Neural cell (in vitro differentiated cells): ENCODE results near the gene H6PD. TPM values are rescaled to one million over a fixed set of nuclear protein-coding genes. Genes with fewer than 3 reads are reported as not detected.

Source experiments
- H2AFZ ChIP-seq: fragments of 200-600, 300-800 bp; sonication (generic), shearing (Covaris generic); 2 replicates; pipeline ENCODE4 v1.6.0; 2014; ENCODE audit warnings: low read depth, mild to moderate bottlenecking, antibody characterized with exemption, low read length, moderate library complexity
- H3F3A ChIP-seq: fragments of 200-600 bp; shearing (Covaris generic); 2 replicates; pipeline ENCODE4 v1.6.1; 2016; ENCODE audit warnings: mild to moderate bottlenecking, moderate library complexity, mixed read lengths, antibody characterized with exemption, low read length; ENCODE audit not compliant: insufficient read depth, poor library complexity, severe bottlenecking
- H3K27ac ChIP-seq: fragments of 200-600, 300-800 bp; sonication (generic), shearing (Covaris generic); 2 replicates; pipeline ENCODE4 v1.5.1; 2014; ENCODE audit warnings: mild to moderate bottlenecking, low read length, moderate library complexity
- H3K27me3 ChIP-seq: fragments of 300-800, 200-600 bp; sonication (generic), shearing (Covaris generic); 2 replicates; pipeline ENCODE4 v1.6.0; 2014; ENCODE audit warnings: mild to moderate bottlenecking, low read depth, low read length, moderate library complexity; ENCODE audit not compliant: insufficient read depth
- H3K36me3 ChIP-seq: fragments of 300-800, 200-600 bp; sonication (generic), shearing (Covaris generic); 2 replicates; pipeline ENCODE4 v1.5.1; 2014; ENCODE audit warnings: mild to moderate bottlenecking, antibody characterized with exemption, low read length, moderate library complexity; ENCODE audit not compliant: insufficient read depth
- H3K4me2 ChIP-seq: fragments of 300-800, 200-600 bp; sonication (generic), shearing (Covaris generic); 2 replicates; pipeline ENCODE4 v1.6.0; 2014; ENCODE audit warnings: mild to moderate bottlenecking, low read length
- H3K4me3 ChIP-seq: fragments of 300-800, 200-600 bp; sonication (generic), shearing (Covaris generic); 2 replicates; pipeline ENCODE4 v1.5.1; 2014; ENCODE audit warnings: mild to moderate bottlenecking, low read length, moderate library complexity
- H3K79me2 ChIP-seq: fragments of 200-600 bp; shearing (Covaris generic); replicated peaks from 2 replicates; pipeline ENCODE4 v1.6.0; 2014; ENCODE audit warnings: mild to moderate bottlenecking, low read length, moderate library complexity; ENCODE audit not compliant: insufficient read depth
- H3K9ac ChIP-seq: fragments of 300-800, 200-600 bp; sonication (generic), shearing (Covaris generic); 2 replicates; pipeline ENCODE4 v1.6.1; 2016; ENCODE audit warnings: mild to moderate bottlenecking, low read length, mixed read lengths
- H3K9me2 ChIP-seq: fragments of 200-600 bp; shearing (Covaris generic); 2 replicates; pipeline ENCODE4 v1.6.1; 2016; ENCODE audit warnings: mild to moderate bottlenecking, low read length, mixed read lengths; ENCODE audit not compliant: insufficient read depth
- H3K9me3 ChIP-seq: fragments of 200-600, 300-800 bp; sonication (generic), shearing (Covaris generic); 2 replicates; pipeline ENCODE4 v1.6.1; 2016; ENCODE audit warnings: mild to moderate bottlenecking, mixed run types, low read length, moderate library complexity, mixed read lengths
- H4K20me1 ChIP-seq: fragments of 200-600 bp; shearing (Covaris generic); 2 replicates; pipeline ENCODE4 v1.6.1; 2016; ENCODE audit warnings: mild to moderate bottlenecking, mixed run types; ENCODE audit not compliant: insufficient read depth
- EP300 ChIP-seq: fragments of 450-650 bp; conservative IDR thresholded peaks from 2 replicates; pipeline ENCODE4 v1.6.1; 2014; ENCODE audit warnings: antibody characterized with exemption, mild to moderate bottlenecking, moderate library complexity; ENCODE audit not compliant: poor library complexity, severe bottlenecking
- EZH2 ChIP-seq: fragments of 200-600, 300-800 bp; shearing (Covaris generic), sonication (generic); IDR thresholded peaks from 2 replicates; pipeline ENCODE4 v1.6.1; 2014; ENCODE audit warnings: antibody characterized with exemption, low read length, borderline replicate concordance, mild to moderate bottlenecking; ENCODE audit not compliant: insufficient read depth, poor library complexity, severe bottlenecking
- MXI1 ChIP-seq: fragments of 450-650 bp; conservative IDR thresholded peaks from 2 replicates; pipeline ENCODE4 v1.6.1; 2014; ENCODE audit warnings: antibody characterized with exemption, mild to moderate bottlenecking; ENCODE audit not compliant: poor library complexity, severe bottlenecking
- POLR2AphosphoS5 ChIP-seq: IDR thresholded peaks from 2 replicates; pipeline ENCODE4 v1.6.1; 2012
- RAD21 ChIP-seq: fragments of 450-650 bp; conservative IDR thresholded peaks from 2 replicates; pipeline ENCODE4 v1.6.1; 2014; ENCODE audit warnings: antibody characterized with exemption, mild to moderate bottlenecking, moderate library complexity
- REST ChIP-seq: IDR thresholded peaks from 2 replicates; pipeline ENCODE4 v1.6.1; 2012; ENCODE audit warnings: borderline replicate concordance
- SMC3 ChIP-seq: fragments of 450-650 bp; conservative IDR thresholded peaks from 2 replicates; pipeline ENCODE4 v1.6.1; 2014; ENCODE audit warnings: antibody characterized with exemption, mild to moderate bottlenecking, moderate library complexity; ENCODE audit not compliant: poor library complexity
- TAF1 ChIP-seq: IDR thresholded peaks from 2 replicates; pipeline ENCODE4 v1.6.1; 2012; ENCODE audit warnings: low read depth
- polyA plus RNA-seq: library from polyadenylated mRNA; depleted of rRNA; stranded (reverse); fragments of >200 nt; gene quantifications from 2 replicates; pipeline ENCODE4 v1.2.3, GENCODE V29; 2014
- TF ChIP-seq, protein P1 (sequence below): fragments of 450-650 bp; IDR thresholded peaks from 2 replicates; pipeline ENCODE4 v1.5.1; 2014; ENCODE audit warnings: antibody characterized with exemption, mild to moderate bottlenecking, moderate library complexity; ENCODE audit not compliant: poor library complexity, severe bottlenecking

The H6PD gene
- polyA plus RNA-seq, 1 donor from 2014 or later: 4.6 TPM

DNA sequence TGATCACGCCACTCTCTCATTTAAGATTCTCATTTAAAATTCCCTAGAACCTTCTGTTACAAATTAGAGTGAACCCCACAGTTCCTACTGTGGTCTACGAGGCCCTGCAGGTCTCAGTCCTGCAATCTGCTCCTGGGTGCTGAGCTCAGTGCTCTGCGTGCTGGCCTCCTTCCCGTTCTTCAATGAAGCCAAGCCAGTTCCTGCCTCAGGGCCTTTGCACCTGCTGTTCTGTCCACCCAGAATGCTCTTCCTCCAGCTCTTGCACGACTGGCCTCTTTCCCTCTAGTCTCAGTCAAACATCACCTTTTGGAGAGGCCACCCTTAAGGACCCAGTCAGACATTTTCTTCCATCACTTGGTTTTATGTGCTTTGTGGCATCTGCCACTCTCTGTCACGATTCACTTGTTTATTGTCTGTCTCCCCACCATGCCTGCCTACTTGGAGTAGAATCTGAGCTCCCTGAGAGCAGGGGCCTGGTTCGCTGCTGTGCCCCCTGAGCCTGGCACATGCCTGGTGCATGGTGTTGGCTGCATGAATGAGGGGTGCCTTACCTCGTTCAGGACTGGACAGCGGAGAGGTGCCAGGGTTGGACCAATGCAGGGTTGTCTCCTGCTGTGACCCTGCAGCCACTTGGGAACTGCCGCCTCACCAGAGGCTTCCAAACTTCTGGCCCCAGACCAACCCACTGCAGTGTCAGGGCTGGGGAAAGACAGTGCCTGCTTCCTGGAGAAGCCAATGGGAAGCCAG lies 9.7 kb upstream of the H6PD start:
- Histone ChIP-seq H3F3A (no peaks in the 10 kb centered on the region), H3K36me3 (no peaks in the 10 kb centered on the region), H3K27me3 (no peaks in the 10 kb centered on the region), H3K9me3 (no peaks in the 10 kb centered on the region), H3K9me2 (no peaks in the 10 kb centered on the region), H3K4me3 (no peak overlapping the region), H3K27ac (no peak overlapping the region), H2AFZ (no peak overlapping the region), H4K20me1 (no peaks in the 10 kb centered on the region), H3K79me2 (no peaks in the 10 kb centered on the region), H3K4me2 (no peak overlapping the region), H3K9ac (no peak overlapping the region)
- no peak for TF ChIP-seq TAF1
- no peak for TF ChIP-seq REST
- no peak for TF ChIP-seq RAD21
- no peak for TF ChIP-seq EP300
- TF ChIP-seq POLR2AphosphoS5: no peak
- TF ChIP-seq EZH2: no peak

GRCh38 chr1:9225411-9225785 lies 9.2 kb upstream of the H6PD start:
- no peaks in the 10 kb centered on the region for H4K20me1 ChIP-seq
- no peak overlapping the region for H2AFZ ChIP-seq
- no peak overlapping the region for H3K27ac ChIP-seq
- no peak overlapping the region for H3K4me2 ChIP-seq
- no peaks in the 10 kb centered on the region for H3F3A ChIP-seq
- H3K79me2 ChIP-seq: no peaks in the 10 kb centered on the region
- H3K36me3 ChIP-seq: no peaks in the 10 kb centered on the region
- TF ChIP-seq MXI1 (no peak), EP300 (no peak), EZH2 (no peak), REST (no peak), TAF1 (no peak), SMC3 (no peak), POLR2AphosphoS5 (no peak), RAD21 (no peak)
- TF ChIP-seq, protein P1, sequence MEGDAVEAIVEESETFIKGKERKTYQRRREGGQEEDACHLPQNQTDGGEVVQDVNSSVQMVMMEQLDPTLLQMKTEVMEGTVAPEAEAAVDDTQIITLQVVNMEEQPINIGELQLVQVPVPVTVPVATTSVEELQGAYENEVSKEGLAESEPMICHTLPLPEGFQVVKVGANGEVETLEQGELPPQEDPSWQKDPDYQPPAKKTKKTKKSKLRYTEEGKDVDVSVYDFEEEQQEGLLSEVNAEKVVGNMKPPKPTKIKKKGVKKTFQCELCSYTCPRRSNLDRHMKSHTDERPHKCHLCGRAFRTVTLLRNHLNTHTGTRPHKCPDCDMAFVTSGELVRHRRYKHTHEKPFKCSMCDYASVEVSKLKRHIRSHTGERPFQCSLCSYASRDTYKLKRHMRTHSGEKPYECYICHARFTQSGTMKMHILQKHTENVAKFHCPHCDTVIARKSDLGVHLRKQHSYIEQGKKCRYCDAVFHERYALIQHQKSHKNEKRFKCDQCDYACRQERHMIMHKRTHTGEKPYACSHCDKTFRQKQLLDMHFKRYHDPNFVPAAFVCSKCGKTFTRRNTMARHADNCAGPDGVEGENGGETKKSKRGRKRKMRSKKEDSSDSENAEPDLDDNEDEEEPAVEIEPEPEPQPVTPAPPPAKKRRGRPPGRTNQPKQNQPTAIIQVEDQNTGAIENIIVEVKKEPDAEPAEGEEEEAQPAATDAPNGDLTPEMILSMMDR: no peak
- H3K9me3 ChIP-seq: no peaks in the 10 kb centered on the region
- no peak overlapping the region for H3K4me3 ChIP-seq
- no peaks in the 10 kb centered on the region for H3K27me3 ChIP-seq
- H3K9ac ChIP-seq: no peak overlapping the region
- H3K9me2 ChIP-seq: no peaks in the 10 kb centered on the region
